KMS-11 (cell line): ENCODE measurements around the gene DEPDC5.

Source experiments
- H2AFZ ChIP-seq: fragments of 200-600 bp; sonication (generic); 2 replicates; pipeline ENCODE4 v1.6.1; 2016; ENCODE audit warnings: antibody characterized with exemption, mixed run types, low read depth
- H3K27ac ChIP-seq: fragments of 200-600 bp; sonication (generic); 2 replicates; pipeline ENCODE4 v1.6.1; 2016; ENCODE audit warnings: mild to moderate bottlenecking, mixed run types
- H3K27me3 ChIP-seq: fragments of 200-600 bp; sonication (generic); 2 replicates; pipeline ENCODE4 v1.6.1; 2017; ENCODE audit warnings: mild to moderate bottlenecking, low read depth, mixed run types, moderate library complexity; ENCODE audit not compliant: insufficient read depth
- H3K36me3 ChIP-seq: fragments of 200-600 bp; sonication (generic); 2 replicates; pipeline ENCODE4 v1.6.1; 2017; ENCODE audit warnings: mild to moderate bottlenecking, mixed run types; ENCODE audit not compliant: insufficient read depth
- H3K4me1 ChIP-seq: fragments of 200-600 bp; sonication (generic); 2 replicates; pipeline ENCODE4 v1.6.1; 2016; ENCODE audit warnings: mild to moderate bottlenecking, low read depth, mixed run types; ENCODE audit not compliant: poor library complexity, severe bottlenecking
- H3K4me2 ChIP-seq: fragments of 200-600 bp; sonication (generic); 2 replicates; pipeline ENCODE4 v1.7.0; 2016; ENCODE audit warnings: mild to moderate bottlenecking, mixed run types
- H3K4me3 ChIP-seq: fragments of 200-600 bp; sonication (generic); IDR thresholded peaks from 2 replicates; pipeline ENCODE4 v1.6.1; 2017; ENCODE audit warnings: low read depth, low read length, mixed read lengths; ENCODE audit not compliant: insufficient read depth
- H3K79me2 ChIP-seq: fragments of 200-600 bp; sonication (generic); 2 replicates; pipeline ENCODE4 v1.6.1; 2016; ENCODE audit warnings: low read depth, mixed run types; ENCODE audit not compliant: insufficient read depth
- H3K9ac ChIP-seq: fragments of 200-600 bp; sonication (generic); 2 replicates; pipeline ENCODE4 v1.6.1; 2016; ENCODE audit warnings: mild to moderate bottlenecking, mixed run types
- H4K20me1 ChIP-seq: fragments of 200-600 bp; sonication (generic); 2 replicates; pipeline ENCODE4 v1.6.1; 2016; ENCODE audit warnings: mild to moderate bottlenecking, mixed run types; ENCODE audit not compliant: insufficient read depth
- TF ChIP-seq, protein P1 (sequence below): fragments of 200-600 bp; sonication (generic); conservative IDR thresholded peaks from 2 replicates; pipeline ENCODE4 v1.6.1; 2017; ENCODE audit warnings: low read depth, mild to moderate bottlenecking, antibody characterized with exemption, low read length, moderate library complexity, mixed read lengths

The DEPDC5 gene

DNA sequence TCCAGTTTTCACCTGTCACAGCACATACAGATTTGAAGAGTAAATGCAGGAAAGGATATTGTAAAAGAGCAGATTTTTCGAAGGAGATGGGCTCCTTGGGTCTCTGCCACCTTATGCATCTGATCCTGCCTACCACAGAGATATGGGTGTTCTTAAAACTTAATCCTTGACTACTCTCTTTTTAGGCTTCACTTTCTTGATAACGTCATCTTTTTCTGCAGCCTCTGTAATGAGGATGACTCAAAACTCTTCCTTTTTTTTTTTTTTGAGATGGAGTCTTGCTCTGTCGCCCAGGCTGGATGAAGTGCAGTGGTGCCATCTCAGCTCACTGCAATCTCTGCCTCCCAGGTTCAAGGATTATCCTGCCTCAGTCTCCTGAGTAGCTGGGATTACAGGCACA lies 11.7 kb upstream of the DEPDC5 start:
- Histone ChIP-seq H3K27me3 (no peaks in the 10 kb centered on the region), H3K27ac (no peak overlapping the region), H3K4me1 (no peaks in the 10 kb centered on the region), H2AFZ (no peak overlapping the region), H4K20me1 (no peaks in the 10 kb centered on the region), H3K36me3 (no peaks in the 10 kb centered on the region), H3K9ac (no peak overlapping the region), H3K4me3 (no peak overlapping the region), H3K4me2 (no peak overlapping the region), H3K79me2 (peaks cover 57% of the 10 kb centered on the region)
- TF ChIP-seq, protein P1, sequence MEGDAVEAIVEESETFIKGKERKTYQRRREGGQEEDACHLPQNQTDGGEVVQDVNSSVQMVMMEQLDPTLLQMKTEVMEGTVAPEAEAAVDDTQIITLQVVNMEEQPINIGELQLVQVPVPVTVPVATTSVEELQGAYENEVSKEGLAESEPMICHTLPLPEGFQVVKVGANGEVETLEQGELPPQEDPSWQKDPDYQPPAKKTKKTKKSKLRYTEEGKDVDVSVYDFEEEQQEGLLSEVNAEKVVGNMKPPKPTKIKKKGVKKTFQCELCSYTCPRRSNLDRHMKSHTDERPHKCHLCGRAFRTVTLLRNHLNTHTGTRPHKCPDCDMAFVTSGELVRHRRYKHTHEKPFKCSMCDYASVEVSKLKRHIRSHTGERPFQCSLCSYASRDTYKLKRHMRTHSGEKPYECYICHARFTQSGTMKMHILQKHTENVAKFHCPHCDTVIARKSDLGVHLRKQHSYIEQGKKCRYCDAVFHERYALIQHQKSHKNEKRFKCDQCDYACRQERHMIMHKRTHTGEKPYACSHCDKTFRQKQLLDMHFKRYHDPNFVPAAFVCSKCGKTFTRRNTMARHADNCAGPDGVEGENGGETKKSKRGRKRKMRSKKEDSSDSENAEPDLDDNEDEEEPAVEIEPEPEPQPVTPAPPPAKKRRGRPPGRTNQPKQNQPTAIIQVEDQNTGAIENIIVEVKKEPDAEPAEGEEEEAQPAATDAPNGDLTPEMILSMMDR, result no peak

DNA sequence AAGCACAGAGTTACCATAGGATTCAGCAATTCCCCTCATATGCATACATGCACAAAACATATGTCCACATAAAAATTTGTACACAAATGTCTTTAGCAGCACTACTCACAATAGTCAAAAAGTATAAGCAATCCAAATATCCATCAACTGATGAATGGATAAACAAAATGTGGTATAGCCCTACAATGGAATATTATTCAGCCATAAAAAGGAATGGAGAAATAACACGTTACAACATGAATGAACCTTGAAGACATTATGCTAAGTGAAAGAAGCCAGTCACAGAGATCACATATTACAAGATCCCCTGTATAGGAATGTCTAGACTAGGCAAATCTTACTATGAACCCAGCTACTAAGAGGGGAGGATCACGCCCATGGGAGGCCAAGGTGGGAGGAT lies 11.1 kb upstream of the DEPDC5 start:
- H4K20me1 ChIP-seq, result no peaks in the 10 kb centered on the region
- peaks cover 3% of the 10 kb centered on the region for H3K4me1 ChIP-seq
- TF ChIP-seq, protein P1, result no peak
- H3K79me2 ChIP-seq, result peaks cover 63% of the 10 kb centered on the region
- no peak overlapping the region for H3K4me3 ChIP-seq
- H3K9ac ChIP-seq, result no peak overlapping the region
- no peak overlapping the region for H2AFZ ChIP-seq
- H3K4me2 ChIP-seq, result no peak overlapping the region
- H3K36me3 ChIP-seq, result no peaks in the 10 kb centered on the region
- H3K27ac ChIP-seq, result no peak overlapping the region
- H3K27me3 ChIP-seq, result no peaks in the 10 kb centered on the region

DNA sequence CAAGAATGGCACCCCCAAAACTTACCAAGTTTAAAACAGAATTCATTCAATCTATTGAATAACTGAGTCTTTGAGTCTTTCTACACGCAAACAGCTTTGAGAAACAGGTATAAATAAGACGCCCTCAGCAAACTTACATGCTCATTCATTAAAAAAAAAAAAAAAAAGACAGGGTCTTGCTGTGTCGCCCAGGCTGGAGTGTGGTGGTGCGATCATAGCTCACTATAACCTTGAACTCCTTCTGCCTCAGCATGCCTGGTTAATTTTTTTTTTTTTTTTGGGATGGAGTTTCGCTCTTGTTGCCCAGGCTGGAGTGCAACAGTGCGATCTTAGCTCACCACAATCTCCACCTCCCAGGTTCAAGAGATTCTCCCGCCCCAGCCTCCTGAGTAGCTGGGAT lies 9.9 kb upstream of the DEPDC5 start:
- TF ChIP-seq, protein P1, result no peak
- H3K36me3 ChIP-seq, result no peaks in the 10 kb centered on the region
- peaks cover 75% of the 10 kb centered on the region for H3K79me2 ChIP-seq

DNA sequence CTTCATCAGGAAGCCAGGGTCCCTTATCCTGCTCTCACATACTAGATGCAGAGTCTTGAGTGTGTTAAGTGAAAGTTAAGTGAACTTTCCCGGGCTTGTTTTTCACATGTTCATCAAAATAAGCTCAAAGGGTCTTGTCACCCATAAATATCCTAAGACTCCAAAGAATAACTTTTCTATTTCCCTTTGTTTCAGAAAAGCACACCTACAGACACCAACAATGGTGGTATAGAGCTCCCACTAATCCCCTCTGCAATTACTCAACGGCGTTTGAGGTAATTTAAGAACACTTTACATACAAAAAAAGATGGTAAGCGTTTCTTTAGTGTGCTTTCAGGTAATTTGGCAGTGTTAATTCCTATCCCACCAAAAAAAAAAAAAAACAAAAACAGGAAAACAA lies 6.4 kb upstream of the DEPDC5 start:
- TF ChIP-seq, protein P1, result no peak
- Histone ChIP-seq H3K27me3 (no peaks in the 10 kb centered on the region), H3K4me1 (peaks cover 21% of the 10 kb centered on the region), H3K27ac (no peak overlapping the region), H2AFZ (no peak overlapping the region), H3K9ac (no peak overlapping the region), H3K79me2 (peaks cover 63% of the 10 kb centered on the region), H3K4me3 (no peak overlapping the region), H3K4me2 (no peak overlapping the region), H3K36me3 (no peaks in the 10 kb centered on the region), H4K20me1 (no peaks in the 10 kb centered on the region)

More for the DNA sequence above, 9.9 kb upstream of the DEPDC5 start:
- Histone ChIP-seq H2AFZ (no peak overlapping the region), H3K4me2 (no peak overlapping the region), H3K27me3 (no peaks in the 10 kb centered on the region), H3K4me1 (peaks cover 14% of the 10 kb centered on the region), H3K27ac (no peak overlapping the region), H4K20me1 (no peaks in the 10 kb centered on the region), H3K9ac (no peak overlapping the region), H3K4me3 (no peak overlapping the region)
